ENCODE measurements around the gene KRT77.

The KRT77 gene

GRCh38 chr12:52656616-52657015 is 46.7 kb downstream of the KRT77 start:
- DNase-seq (ENCODE audit: low read depth in 2 of 2): no peak

- DNase-seq (ENCODE audit: low read depth in 2 of 2): no peak
Observed at GRCh38 chr12:52655720-52656124, 47.6 kb downstream of the KRT77 start.

GRCh38 chr12:52655251-52655650 is 48.1 kb downstream of the KRT77 start:
- DNase-seq (ENCODE audit: low read depth in 2 of 2): no peak

- DNase-seq (ENCODE audit: low read depth in 2 of 2): no peak
Observed at GRCh38 chr12:52651726-52652261, 51.5 kb downstream of the KRT77 start, which contains the start of gene KRT2. Gene KRT2 (minus strand): TSS chr12:52652211. CDS start chr12:52652142, 69 bp downstream.

- no peak for DNase-seq (ENCODE audit: low read depth in 2 of 2)
Observed at GRCh38 chr12:52650520-52651081, 52.7 kb downstream of the KRT77 start.

GRCh38 chr12:52649066-52649465 is 54.3 kb downstream of the KRT77 start:
- no peak for DNase-seq (ENCODE audit: low read depth in 2 of 2)

GRCh38 chr12:52648012-52648550 is 55.2 kb downstream of the KRT77 start:
- DNase-seq (ENCODE audit: low read depth in 2 of 2): no peak

- DNase-seq (ENCODE audit: low read depth in 2 of 2): no peak
Observed at GRCh38 chr12:52647601-52648000, 55.7 kb downstream of the KRT77 start.

GRCh38 chr12:52646613-52647012 is 56.7 kb downstream of the KRT77 start:
- no peak for DNase-seq (ENCODE audit: low read depth in 2 of 2)

GRCh38 chr12:52645982-52646381 is 57.3 kb downstream of the KRT77 start:
- no peak for DNase-seq (ENCODE audit: low read depth in 2 of 2)

GRCh38 chr12:52645120-52645761 is 58.1 kb downstream of the KRT77 start:
- peak in 1 of 2 donors; percentile 3 for DNase-seq (ENCODE audit: low read depth in 2 of 2)

GRCh38 chr12:52644078-52644415 is 59.3 kb downstream of the KRT77 start:
- no peak for DNase-seq (ENCODE audit: low read depth in 2 of 2)

GRCh38 chr12:52643233-52644077 is 59.9 kb downstream of the KRT77 start:
- no peak for DNase-seq (ENCODE audit: low read depth in 2 of 2)

- DNase-seq (ENCODE audit: low read depth in 2 of 2): no peak
Observed at GRCh38 chr12:52641468-52641867, 61.9 kb downstream of the KRT77 start.

Data from stimulated activated CD8-positive, alpha-beta memory T cell treated with anti-CD3 and anti-CD28 coated beads, Interleukin-15, amount 100 ng/mL, for 48 hours (primary cell).